Esophagus muscularis mucosa (tissue), 4 donors: ENCODE measurements around the gene PRSS56. TPM values are rescaled to one million over a fixed set of nuclear protein-coding genes. Genes with fewer than 3 reads are reported as not detected.
"Not testable (repeated sequence)": the region's sequence is repeated elsewhere in the genome, so short reads cannot be mapped to it uniquely, and the experiment has no call there.

ENCODE experiments used
- DNase-seq: peaks from one replicate; pipeline ENCODE4 v3.0.0-alpha.2; 2017; ENCODE audit errors: extremely low spot score
- H3K27ac ChIP-seq, 4 donors: fragments of 200-600 bp; sonication (generic); replicated peaks in 1 of 4; 1 replicate in 3 of 4; 2 replicates in 1 of 4; pipeline ENCODE4 v1.5.1; 2016 to 2019; ENCODE audit warnings: mild to moderate bottlenecking in 1 of 4
- H3K27me3 ChIP-seq, 4 donors: fragments of 200-600 bp; sonication (generic); one replicate each; pipeline versions ENCODE4 v1.5.1 to v1.6.0; 2016 to 2019
- H3K36me3 ChIP-seq, 4 donors: fragments of 200-600 bp; sonication (generic); one replicate each; pipeline ENCODE4 v1.5.1; 2016 to 2019
- H3K4me1 ChIP-seq, 4 donors: fragments of 200-600 bp; sonication (generic); one replicate each; pipeline ENCODE4 v1.5.1; 2016 to 2019
- H3K4me3 ChIP-seq, 4 donors: fragments of 200-600 bp; sonication (generic); 1 replicate in 2 of 4; 2 replicates in 2 of 4; pipeline ENCODE4 v1.5.1; 2016 to 2019; ENCODE audit warnings: mild to moderate bottlenecking in 4 of 4, moderate library complexity in 1 of 4
- H3K9me3 ChIP-seq, 4 donors: fragments of 200-600 bp; sonication (generic); 1 replicate in 3 of 4; 2 replicates in 1 of 4; pipeline ENCODE4 v1.5.1; 2016 to 2019
- CTCF ChIP-seq, 3 experiments: fragments of 200-600 bp in 2 of 3; fragments of 450-650 bp in 1 of 3; sonication (generic) in 2 of 3; IDR thresholded peaks; one replicate each; pipeline ENCODE4 v1.5.1; 2017 to 2019; ENCODE audit warnings: antibody characterized with exemption in 3 of 3, mild to moderate bottlenecking in 2 of 3, moderate library complexity in 1 of 3
- EP300 ChIP-seq: sonication (generic); formaldehyde crosslinking; IDR thresholded peaks from one replicate; pipeline ENCODE4 v1.6.1; 2017; ENCODE audit warnings: antibody characterized with exemption
- POLR2A ChIP-seq: fragments of 450-650 bp; IDR thresholded peaks from one replicate; pipeline ENCODE4 v1.6.1; 2017; ENCODE audit warnings: antibody characterized with exemption, moderate library complexity, mild to moderate bottlenecking, low read depth
- POLR2AphosphoS5 ChIP-seq, 2 donors: sonication (generic); formaldehyde crosslinking; IDR thresholded peaks; one replicate each; pipeline ENCODE4 v1.6.1; 2017; ENCODE audit warnings: antibody characterized with exemption in 2 of 2
- WGBS: methylation state at CpG from one replicate; pipeline ENCODE4 v1.1.5; 2018; 5-methylcytosine and 5-hydroxymethylcytosine counted together
- intact Hi-C: fragments of 100-400 bp; cut with DNase I; formaldehyde crosslinking; loops from one replicate; pipeline ENCODE4 v1.15.1; 2023
- total RNA-seq, 4 donors: library from RNA; depleted of rRNA; stranded (reverse); fragments of >200 nt; gene quantifications; one replicate each; pipeline versions ENCODE4 v1.1.0 to v1.2.1, GENCODE V29; 2016

Gene PRSS56
- total RNA-seq, 4 donors from 2014 or later = not detected

GRCh38 chr2:232562515-232563151 is 42.4 kb downstream of the PRSS56 start:
- H3K27ac ChIP-seq = no peak overlapping the region
- H3K4me1 ChIP-seq = no peaks in the 10 kb centered on the region
- intact Hi-C loops = no loop called here
- WGBS = 90% methylated on average over 8 of the region's 8 CpGs
- TF ChIP-seq CTCF (IDR thresholded peaks at IDR 0.05) (no peak), EP300 (no peak)
- no peaks in the 10 kb centered on the region for H3K9me3 ChIP-seq
- H3K4me3 ChIP-seq = no peak overlapping the region
- no peaks in the 10 kb centered on the region for H3K27me3 ChIP-seq
- H3K36me3 ChIP-seq = peaks cover 73 to 97% (median 84%) of the 10 kb centered on the region in 4 donors
- no peak for DNase-seq

- H3K4me3 ChIP-seq = no peak overlapping the region
- no peaks in the 10 kb centered on the region for H3K4me1 ChIP-seq
- WGBS = 46% methylated on average over 3 of the region's 3 CpGs
- H3K27ac ChIP-seq = no peak overlapping the region
- no peak for DNase-seq
- H3K36me3 ChIP-seq = peaks cover 75 to 97% (median 84%) of the 10 kb centered on the region in 4 donors
- H3K9me3 ChIP-seq = no peaks in the 10 kb centered on the region
- TF ChIP-seq CTCF (IDR thresholded peaks at IDR 0.05) (no peak), POLR2A (no peak), POLR2AphosphoS5 (IDR thresholded peaks at IDR 0.05) (no peak), EP300 (no peak)
- no peaks in the 10 kb centered on the region for H3K27me3 ChIP-seq
- intact Hi-C loops = no loop called here
These were observed 43.4 kb downstream of the PRSS56 start for GRCh38 chr2:232563580-232563979.

- Histone ChIP-seq H3K9me3 (no peaks in the 10 kb centered on the region), H3K4me1 (peaks cover 0 to 3% (median 0%) of the 10 kb centered on the region in 4 donors), H3K27me3 (no peaks in the 10 kb centered on the region), H3K4me3 (no peak overlapping the region), H3K27ac (no peak overlapping the region), H3K36me3 (peaks cover 50 to 100% (median 95%) of the 10 kb centered on the region in 4 donors)
- intact Hi-C loops = no loop called here
- no peak for TF ChIP-seq POLR2A
- no peak for TF ChIP-seq CTCF (IDR thresholded peaks at IDR 0.05)
- TF ChIP-seq POLR2AphosphoS5 (IDR thresholded peaks at IDR 0.05) = no peak
- TF ChIP-seq EP300 = no peak
- no peak for DNase-seq
These were observed 47.5 kb downstream of the PRSS56 start for GRCh38 chr2:232567721-232568120.

- no peaks in the 10 kb centered on the region for H3K27me3 ChIP-seq
- DNase-seq = no peak
- WGBS = 72% methylated on average over 5 of the region's 5 CpGs
- H3K27ac ChIP-seq = no peak overlapping the region
- no peaks in the 10 kb centered on the region for H3K9me3 ChIP-seq
- TF ChIP-seq CTCF (IDR thresholded peaks at IDR 0.05) = no peak
- H3K4me3 ChIP-seq = no peak overlapping the region
- peaks cover 48 to 100% (median 96%) of the 10 kb centered on the region in 4 donors for H3K36me3 ChIP-seq
- H3K4me1 ChIP-seq = peaks cover 0 to 3% (median 0%) of the 10 kb centered on the region in 4 donors
- intact Hi-C loops = no loop called here
These were observed 48.0 kb downstream of the PRSS56 start for GRCh38 chr2:232568161-232568560.

GRCh38 chr2:232569541-232569940 is 49.4 kb downstream of the PRSS56 start:
- peaks cover 40 to 100% (median 97%) of the 10 kb centered on the region in 4 donors for H3K36me3 ChIP-seq
- WGBS = 92% methylated on average over 9 of the region's 9 CpGs
- DNase-seq = no peak
- TF ChIP-seq POLR2A = no peak
- TF ChIP-seq CTCF (IDR thresholded peaks at IDR 0.05) = no peak
- TF ChIP-seq POLR2AphosphoS5 (IDR thresholded peaks at IDR 0.05) = no peak
- no peak for TF ChIP-seq EP300
- peaks cover 0 to 3% (median 0%) of the 10 kb centered on the region in 4 donors for H3K4me1 ChIP-seq
- no peak overlapping the region for H3K4me3 ChIP-seq
- no peaks in the 10 kb centered on the region for H3K27me3 ChIP-seq
- H3K9me3 ChIP-seq = no peaks in the 10 kb centered on the region
- intact Hi-C loops = no loop called here
- H3K27ac ChIP-seq = no peak overlapping the region

- H3K27me3 ChIP-seq, H3K4me1 ChIP-seq, H3K4me3 ChIP-seq, H3K27ac ChIP-seq, intact Hi-C loops, H3K9me3 ChIP-seq, DNase-seq: not testable (repeated sequence)
- peaks cover 30 to 100% (median 96%) of the 10 kb centered on the region in 4 donors for H3K36me3 ChIP-seq
- 97% methylated on average over 6 of the region's 6 CpGs for WGBS
These were observed 50.3 kb downstream of the PRSS56 start for GRCh38 chr2:232570481-232570880.
